Esophagus muscularis mucosa (tissue), 4 donors: ENCODE results near the gene TMEM231.

ENCODE experiments used
- EP300 ChIP-seq: sonication (generic); formaldehyde crosslinking; IDR thresholded peaks from one replicate; pipeline ENCODE4 v1.6.1; 2017; ENCODE audit warnings: antibody characterized with exemption
- POLR2A ChIP-seq: fragments of 450-650 bp; IDR thresholded peaks from one replicate; pipeline ENCODE4 v1.6.1; 2017; ENCODE audit warnings: antibody characterized with exemption, moderate library complexity, mild to moderate bottlenecking, low read depth
- POLR2AphosphoS5 ChIP-seq, 2 donors: sonication (generic); formaldehyde crosslinking; IDR thresholded peaks; one replicate each; pipeline ENCODE4 v1.6.1; 2017; ENCODE audit warnings: antibody characterized with exemption in 2 of 2
- TF ChIP-seq, protein P1 (sequence below), 3 experiments: fragments of 200-600 bp in 2 of 3; fragments of 450-650 bp in 1 of 3; sonication (generic) in 2 of 3; IDR thresholded peaks; one replicate each; pipeline ENCODE4 v1.5.1; 2017 to 2019; ENCODE audit warnings: antibody characterized with exemption in 3 of 3, mild to moderate bottlenecking in 2 of 3, moderate library complexity in 1 of 3

DNA sequence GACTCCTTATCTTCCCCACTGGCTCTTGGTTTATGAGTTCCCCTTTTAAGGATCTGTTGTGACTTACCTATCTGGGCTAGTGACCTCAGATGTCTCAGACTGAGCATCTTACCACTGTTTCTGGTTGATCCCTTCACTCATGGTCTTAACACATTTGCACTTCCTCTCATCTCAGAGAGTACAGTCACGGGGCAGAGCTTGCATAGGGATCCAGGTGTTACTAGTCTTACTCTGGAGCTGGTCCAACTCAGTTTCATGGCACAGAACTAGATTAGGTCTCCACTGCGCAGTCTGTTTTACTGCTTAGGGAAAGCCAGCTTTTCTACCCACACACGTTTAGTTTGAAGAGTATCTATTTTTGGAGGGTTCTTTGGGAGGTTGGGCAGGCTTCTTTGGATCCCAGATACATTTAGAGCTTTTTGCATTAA is 20.3 kb upstream of the TMEM231 start:
- TF ChIP-seq, protein P1, sequence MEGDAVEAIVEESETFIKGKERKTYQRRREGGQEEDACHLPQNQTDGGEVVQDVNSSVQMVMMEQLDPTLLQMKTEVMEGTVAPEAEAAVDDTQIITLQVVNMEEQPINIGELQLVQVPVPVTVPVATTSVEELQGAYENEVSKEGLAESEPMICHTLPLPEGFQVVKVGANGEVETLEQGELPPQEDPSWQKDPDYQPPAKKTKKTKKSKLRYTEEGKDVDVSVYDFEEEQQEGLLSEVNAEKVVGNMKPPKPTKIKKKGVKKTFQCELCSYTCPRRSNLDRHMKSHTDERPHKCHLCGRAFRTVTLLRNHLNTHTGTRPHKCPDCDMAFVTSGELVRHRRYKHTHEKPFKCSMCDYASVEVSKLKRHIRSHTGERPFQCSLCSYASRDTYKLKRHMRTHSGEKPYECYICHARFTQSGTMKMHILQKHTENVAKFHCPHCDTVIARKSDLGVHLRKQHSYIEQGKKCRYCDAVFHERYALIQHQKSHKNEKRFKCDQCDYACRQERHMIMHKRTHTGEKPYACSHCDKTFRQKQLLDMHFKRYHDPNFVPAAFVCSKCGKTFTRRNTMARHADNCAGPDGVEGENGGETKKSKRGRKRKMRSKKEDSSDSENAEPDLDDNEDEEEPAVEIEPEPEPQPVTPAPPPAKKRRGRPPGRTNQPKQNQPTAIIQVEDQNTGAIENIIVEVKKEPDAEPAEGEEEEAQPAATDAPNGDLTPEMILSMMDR (IDR thresholded peaks at IDR 0.05) = no peak
- TF ChIP-seq POLR2AphosphoS5 (IDR thresholded peaks at IDR 0.05) = no peak
- TF ChIP-seq EP300 = no peak
- no peak for TF ChIP-seq POLR2A
